Stimulated activated CD8-positive, alpha-beta memory T cell treated with anti-CD3 and anti-CD28 coated beads, Interleukin-15, amount 100 ng/mL, for 4 hours (primary cell): ENCODE measurements around the gene GRAMD1A.
A peak's percentile ranks its signal among the peaks of the same experiment; 100 is the strongest.
"Not testable (repeated sequence)": the region's sequence is repeated elsewhere in the genome, so short reads cannot be mapped to it uniquely, and the experiment has no call there.

Experiments
- DNase-seq, 2 donors: peaks; one replicate each; pipeline ENCODE4 v3.0.0-alpha.2; 2020; ENCODE audit warnings: low read depth in 2 of 2

GRAMD1A gene

DNA sequence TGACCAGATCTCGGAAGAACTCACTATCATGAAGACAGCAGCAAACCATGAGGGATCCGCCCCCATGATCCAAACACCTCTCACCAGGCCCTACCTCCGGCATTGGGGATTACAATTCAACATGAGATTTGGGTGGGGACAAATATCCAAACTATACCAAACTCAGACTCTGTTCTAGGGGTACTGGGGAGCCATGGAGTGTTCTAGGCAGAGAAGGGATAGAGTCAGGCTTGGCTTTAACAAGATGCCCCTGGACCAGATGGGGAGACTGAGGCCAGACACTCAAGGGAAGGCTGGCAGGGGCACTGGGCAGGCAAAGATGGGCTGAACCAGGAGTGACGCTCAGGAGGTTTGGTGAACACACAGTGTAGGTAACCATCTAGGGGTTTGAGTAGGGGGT is 18.3 kb downstream of the GRAMD1A start:
- no peak for DNase-seq

DNA sequence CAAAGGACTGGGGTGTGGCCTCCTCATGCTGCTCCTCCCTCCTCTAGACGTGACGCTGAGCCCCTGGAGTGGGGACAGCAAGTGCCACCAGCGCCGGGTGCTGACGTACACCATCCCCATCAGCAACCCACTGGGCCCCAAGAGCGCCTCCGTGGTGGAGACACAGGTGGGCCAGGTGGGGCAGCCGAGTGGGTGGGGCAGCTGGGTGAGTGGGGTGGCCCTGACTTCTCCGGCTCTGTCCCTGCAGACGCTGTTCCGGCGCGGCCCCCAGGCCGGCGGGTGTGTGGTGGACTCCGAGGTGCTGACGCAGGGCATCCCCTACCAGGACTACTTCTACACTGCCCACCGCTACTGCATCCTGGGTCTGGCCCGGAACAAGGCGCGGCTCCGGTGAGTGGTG is 19.0 kb downstream of the GRAMD1A start:
- DNase-seq: no peak

DNA sequence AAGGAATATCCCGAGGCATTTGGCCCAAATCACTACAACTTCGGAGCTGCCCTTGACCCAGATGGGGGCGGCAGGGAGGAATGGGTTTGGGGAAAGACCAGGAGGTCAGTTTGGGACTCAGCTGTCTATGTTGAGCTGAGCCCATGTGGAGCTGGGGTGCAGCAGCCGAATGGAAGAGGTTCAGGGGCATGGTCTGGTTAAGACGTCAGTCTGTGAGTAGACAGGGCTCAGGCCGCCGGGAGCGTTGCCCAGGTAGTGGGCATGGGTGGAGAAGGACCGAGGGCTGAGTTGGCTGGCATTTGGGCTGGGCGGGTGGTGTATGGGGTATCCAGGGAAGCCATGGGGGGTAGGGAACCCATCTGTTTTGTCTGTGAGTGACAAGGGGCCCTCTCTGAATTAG is 20.9 kb downstream of the GRAMD1A start:
- DNase-seq: no peak

DNA sequence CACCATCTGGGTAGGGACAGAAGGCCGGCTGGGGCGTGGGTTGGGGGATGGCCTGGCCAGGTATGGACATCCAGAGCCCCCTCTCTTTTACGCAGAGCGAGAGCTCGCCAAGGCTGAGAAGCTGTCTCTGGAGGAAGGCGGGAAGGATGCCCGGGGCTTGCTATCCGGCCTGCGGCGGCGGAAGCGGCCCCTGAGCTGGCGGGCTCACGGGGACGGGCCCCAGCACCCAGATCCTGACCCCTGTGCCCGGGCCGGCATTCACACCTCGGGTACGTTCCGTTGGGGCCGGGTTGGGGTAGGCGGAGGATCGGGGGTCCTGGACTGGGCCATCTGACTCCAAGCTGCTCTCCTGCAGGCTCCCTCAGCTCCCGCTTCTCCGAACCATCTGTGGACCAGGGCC is 21.5 kb downstream of the GRAMD1A start:
- no peak for DNase-seq

DNA sequence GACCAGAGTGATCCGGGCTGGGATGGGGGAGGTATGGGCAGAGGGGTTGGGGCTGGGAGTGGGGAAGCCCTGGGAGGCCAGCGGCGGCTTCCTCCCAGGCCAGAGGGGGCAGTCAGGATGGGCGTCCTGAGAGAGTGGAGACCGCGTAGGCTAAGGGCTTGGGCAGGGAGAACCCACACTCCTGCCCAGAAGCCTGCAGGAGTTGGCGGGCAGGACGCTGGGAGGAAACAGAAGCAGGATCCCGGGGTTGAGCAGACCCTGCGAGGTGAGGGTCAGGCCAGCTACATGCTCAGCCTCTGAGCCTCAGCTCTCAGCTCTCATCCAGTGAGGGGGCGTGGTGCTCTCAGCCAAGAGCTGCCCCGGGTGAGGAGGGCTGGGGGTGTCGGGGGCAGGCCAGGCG is 22.3 kb downstream of the GRAMD1A start:
- no peak for DNase-seq

DNA sequence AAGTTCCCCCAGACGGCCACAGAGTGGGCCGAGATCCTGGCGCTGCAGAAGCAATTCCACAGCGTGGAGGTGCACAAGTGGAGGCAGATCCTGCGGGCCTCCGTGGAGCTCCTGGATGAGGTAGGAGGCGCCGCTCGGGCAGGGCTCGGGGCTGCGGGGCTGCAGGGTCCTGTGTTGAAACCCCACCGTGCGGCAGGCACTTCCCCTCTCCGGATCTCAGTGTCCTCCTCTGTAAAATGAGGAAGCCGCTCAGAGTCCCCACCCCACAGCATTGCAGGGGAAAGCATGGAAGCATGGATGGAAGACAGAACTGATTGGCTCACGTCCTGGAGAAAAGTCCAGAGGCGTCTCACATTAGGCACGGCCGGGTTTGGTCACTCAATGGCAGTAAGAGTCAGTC is 23.3 kb downstream of the GRAMD1A start:
- DNase-seq: no peak

DNA sequence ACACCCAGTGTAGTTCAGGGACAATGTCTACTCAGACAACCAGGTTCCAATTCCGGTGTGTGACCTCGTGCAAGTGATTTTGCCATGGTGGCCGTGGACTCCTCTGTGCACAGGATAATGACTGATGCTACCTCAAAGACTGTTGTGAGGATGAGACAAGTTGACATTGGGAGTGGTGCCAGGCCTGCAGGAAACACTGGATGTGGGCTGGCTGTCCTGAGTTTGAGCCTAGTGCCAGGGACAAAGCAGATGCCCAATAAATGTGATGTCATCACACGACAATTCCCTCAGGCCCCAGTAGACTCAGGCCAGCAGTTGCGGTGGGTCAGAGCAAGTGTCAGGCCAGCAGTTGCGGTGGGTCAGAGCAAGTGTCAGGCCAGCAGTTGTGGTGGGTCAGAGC is 24.0 kb downstream of the GRAMD1A start:
- DNase-seq: no peak

DNA sequence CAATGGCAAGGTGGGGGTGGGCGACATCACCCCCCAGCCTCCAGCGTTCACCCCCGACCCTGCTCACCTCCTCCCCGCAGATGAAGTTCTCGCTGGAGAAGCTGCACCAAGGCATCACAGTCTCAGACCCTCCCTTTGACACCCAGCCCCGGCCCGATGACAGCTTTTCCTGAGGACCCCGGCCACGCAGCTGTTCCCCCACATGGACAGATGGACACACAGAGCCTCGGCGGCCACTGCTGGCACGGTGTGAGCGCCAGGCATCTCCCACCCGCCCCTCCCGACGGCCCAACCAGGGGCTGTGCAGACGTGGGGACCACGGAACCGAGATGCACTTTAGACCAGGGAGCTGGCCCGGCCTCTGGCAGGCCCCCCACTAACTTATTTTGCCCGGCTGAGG is 25.8 kb downstream of the GRAMD1A start:
- DNase-seq: no peak

DNA sequence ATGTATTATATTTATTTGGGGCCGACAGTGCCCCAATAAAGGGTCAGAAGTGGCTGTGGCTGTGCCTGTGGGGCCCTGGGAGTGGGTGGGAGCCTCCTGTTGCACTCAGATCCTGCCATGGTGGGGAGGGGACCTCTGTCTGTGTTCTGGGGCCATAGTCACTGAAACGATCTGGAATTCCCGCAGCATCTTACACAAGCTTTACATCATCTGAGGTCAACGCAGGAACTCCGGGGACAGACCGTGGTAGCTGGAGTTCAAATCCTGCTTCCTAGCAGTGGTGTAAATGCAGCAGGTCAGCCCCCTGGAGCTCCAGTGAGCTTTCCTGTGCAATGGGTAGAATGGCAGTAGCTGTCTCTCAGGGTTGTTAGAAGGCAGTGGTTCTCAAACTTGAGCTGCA is 26.3 kb downstream of the GRAMD1A start:
- DNase-seq: no peak

DNA sequence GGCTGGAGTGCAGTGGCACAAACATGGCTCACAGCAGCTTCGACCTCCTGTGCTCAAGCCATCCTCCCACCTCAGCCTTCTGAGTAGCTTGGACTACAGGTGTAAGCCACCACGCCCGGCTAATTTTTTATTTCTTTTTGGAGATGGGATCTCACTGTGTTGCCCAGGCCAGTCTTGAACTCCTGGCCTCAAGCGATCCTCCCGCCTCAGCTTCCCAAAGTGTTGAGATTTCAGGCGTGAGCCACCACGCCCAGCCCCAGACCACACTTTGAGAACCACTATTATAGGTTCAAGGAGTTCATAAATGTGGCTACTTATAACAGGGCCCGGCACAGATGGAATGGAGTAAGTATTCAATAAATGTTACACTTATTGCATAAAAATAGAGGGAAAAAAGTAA is 26.9 kb downstream of the GRAMD1A start:
- no peak for DNase-seq

DNA sequence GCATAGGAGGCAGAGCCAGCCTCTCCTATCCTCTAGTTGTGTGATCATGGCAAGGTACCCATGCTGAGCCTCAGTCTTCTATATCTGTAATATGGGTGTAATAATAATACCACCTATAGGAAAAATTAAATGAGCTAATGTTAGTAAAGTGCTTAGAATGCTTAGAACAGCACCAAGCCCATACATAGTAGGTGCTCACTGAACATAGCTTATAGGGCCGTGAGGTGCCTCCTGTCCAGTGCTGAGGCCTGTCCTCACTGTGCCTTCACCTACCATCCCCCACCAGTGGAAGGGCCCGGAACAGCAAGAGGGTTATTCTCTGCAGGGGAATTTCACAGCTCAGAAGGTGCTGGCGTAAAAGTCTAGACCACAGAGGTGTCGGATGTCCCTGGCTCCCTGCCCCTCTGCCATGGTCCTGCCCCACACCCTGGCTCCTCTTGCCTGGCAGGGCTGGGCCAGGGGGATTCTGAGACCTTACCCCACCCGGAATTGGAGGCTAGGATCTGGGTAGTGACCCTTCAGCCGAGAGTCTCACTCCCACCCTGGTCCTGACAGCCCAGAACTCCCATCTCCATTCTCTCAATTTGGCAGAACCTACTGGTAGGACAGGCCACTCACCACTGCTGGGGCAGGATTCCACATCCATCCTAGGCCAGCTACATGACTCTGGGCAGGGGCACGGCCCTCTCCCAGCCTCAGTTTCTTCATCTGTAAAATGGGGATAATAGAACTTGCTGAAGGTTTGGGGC is 27.9 kb downstream of the GRAMD1A start:
- DNase-seq: no peak

DNA sequence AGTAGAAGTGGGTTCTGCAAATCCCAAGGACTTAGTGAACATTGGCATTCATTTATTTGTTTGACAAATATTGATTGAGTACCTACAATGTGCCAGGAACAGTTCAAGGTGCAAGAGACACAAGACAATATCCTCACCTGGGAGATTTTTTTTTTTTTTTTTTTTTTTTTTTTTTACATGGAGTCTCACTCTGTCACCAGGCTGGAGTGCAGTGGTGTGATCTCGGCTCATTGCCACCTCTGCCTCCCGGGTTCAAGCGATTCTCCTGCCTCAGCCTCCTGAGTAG is 28.4 kb downstream of the GRAMD1A start:
- not testable (repeated sequence) for DNase-seq

DNA sequence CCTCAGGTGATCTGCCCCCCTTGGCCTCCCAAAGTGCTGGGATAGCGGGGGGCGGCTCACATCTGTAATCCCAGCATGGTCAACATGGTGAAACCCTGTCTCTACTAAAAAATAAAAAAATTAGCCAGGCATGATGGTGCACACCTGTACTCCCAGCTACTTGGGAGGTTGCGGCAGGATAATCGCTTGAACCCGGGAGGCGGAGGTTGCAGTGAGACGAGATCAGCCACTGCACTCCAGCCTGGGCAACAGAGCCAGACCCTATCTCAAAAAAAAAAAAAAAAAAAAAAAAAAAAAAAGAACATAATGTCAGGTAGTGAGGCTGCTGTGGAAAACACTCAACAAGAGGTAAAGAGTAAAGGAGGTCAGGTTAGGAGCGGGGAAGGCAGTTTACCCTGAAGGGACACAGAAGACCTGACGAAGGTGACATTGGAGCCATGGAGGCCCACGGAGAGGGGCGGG is 29.2 kb downstream of the GRAMD1A start:
- not testable (repeated sequence) for DNase-seq

DNA sequence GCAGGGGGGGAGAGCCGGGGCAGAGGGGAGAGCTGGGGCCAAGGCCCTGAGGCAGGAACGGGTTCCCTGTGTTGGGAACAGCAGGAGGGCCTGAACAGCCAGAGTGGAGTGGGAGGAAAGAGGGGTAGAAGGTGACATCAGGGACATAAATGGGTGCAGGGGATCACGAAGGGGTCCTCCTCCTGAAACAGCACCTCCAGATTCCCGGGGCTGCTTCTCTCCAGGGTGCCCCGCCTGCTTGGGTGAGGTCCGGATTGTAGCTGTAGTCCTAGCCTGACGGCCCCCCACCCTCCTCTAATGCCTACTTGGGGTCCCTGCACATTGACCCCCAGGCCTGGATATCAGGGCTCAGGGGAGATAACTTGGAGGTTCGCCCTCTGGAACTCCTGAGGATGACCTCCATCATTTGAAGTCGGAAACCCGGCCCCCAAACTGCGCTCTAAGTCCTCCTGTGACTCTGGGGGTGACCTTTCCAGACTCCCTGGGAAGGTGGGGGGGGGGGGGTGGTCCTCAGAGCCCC is 29.7 kb downstream of the GRAMD1A start:
- no peak for DNase-seq

DNA sequence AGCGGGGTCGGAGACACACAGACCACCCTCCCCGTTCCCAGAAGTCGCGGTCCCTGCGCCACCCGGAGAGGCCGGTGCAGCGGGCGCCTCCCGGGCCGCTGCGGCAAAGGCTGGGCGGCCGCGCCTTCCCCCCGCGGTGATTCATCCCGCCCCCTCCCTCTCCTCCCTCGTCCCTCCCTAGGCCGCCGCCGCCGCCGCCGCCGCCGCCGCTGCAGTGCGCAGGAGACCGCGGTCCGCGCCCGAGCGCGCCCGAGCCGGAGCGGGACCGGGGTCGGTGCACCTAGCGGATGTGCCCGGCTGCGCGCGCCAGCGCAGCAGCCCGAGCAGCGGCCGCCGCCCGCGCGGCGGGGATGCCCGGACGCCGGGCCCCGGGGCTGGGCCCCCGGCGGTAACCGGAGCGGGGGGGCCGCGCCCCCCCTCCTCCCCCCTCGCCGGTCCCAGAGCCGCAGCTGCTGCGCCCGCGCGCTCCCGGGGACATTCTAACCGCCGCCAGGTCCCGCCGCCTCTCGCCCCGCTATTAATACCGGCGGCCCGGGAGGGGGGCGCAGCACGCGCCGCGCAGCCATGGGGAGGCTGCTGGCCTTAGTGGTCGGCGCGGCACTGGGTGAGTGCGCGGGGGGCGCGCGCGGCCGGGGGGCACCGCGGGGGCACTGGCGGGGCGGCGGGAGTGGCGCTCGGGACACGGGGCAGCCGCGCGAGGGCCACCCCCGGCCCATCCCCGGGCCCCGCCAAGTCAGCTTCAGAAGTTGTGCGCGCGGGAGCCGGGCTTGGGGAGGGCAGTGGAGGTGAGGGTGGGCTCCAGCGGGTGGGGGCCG is 30.3 kb downstream of the GRAMD1A start, which contains the start of gene SCN1B:
SCN1B (plus strand) TSS at position 214 of the 815 bp plus-strand sequence; CDS start at position 565, 351 bp downstream.
- peak; percentile 38 to 49 for DNase-seq

DNA sequence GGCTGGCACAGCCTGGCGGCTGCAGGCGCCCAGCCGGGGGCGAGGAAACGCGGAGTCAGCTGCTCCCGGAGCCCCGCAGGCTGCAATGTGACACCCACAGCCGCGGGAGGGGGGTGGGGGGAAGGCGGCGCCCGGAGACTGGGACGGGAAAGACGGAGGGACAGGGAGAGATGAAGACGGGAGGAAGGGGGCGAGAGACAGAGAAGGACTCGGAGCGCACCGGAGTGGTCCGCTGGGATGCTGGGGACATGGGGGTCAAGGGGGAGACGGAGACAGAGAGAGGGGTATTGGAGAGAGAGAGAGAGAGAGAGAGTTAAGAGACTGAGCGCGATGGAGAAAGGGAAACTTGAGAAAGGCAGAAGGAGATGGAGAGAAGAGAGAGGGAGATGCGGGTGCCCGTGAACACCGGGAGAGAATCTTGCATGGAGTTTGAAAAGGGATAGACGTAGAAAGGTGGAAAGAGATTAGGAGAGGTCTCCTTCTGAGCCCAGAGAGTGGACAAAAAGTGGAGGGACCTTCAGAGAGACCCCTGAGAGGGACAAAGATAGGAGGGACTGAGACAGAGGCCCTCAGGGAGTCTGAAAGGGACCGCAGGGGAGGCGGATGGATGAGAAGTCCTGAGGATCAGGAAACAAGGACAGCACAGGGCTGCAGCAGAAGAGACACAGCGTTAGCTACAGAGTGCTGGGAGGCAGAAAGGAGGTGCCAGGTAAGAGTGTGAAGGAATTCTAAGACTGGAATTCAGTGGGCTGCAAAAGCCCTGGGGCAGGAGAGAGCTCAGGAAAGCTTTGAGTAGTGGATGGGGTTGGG is 31.2 kb downstream of the GRAMD1A start:
- no peak for DNase-seq

DNA sequence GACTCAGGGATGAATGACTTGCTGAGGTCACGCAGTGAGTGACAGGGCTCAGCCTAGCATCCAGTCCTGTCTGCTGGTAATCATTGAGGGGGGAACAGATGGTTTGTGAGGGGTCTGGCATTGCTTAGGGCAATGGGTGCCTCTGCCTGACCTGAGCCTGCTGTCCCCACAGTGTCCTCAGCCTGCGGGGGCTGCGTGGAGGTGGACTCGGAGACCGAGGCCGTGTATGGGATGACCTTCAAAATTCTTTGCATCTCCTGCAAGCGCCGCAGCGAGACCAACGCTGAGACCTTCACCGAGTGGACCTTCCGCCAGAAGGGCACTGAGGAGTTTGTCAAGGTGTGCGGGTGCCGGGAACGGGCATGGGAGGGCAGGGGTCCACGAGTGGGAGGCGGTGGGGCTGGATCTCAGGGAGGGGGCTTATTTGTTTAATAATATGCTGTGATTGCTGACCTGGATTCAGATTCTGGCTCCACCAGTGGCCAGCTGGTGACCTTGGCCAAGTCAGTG is 32.3 kb downstream of the GRAMD1A start:
- DNase-seq: no peak

DNA sequence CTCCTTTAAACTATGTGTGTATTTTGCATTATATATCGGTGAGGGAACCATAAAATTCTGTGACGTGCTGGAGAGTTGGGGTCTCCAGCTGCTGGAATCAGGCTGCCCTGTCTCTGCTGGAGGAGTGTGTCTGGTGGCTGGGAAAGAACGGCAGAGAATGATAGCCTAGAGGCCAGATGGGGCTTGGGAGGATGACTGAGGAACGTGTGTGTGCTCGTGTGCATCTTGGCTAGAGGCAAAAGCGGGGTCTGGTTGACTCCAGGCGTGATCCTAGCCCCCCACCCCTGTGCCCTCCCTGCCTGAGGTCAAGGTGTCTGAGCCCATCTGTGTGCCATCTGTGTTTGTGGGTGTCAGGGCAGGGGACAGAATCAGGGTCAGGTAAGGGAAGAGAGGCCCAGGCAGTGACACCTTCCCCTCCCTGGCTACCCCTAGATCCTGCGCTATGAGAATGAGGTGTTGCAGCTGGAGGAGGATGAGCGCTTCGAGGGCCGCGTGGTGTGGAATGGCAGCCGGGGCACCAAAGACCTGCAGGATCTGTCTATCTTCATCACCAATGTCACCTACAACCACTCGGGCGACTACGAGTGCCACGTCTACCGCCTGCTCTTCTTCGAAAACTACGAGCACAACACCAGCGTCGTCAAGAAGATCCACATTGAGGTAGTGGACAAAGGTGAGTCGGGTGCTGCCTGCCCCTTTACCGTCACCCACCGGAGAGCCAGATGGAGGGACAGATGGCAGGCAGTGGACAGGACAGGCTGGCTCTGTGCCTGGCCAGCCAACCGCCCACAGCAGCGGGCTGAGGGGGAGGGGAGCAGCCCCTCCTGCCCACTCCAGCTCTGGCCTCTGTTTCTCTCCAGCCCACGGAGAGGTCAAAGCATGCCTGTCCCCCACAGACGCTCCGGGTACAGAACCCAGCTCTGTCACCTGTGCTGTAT is 33.2 kb downstream of the GRAMD1A start:
- DNase-seq: no peak

DNA sequence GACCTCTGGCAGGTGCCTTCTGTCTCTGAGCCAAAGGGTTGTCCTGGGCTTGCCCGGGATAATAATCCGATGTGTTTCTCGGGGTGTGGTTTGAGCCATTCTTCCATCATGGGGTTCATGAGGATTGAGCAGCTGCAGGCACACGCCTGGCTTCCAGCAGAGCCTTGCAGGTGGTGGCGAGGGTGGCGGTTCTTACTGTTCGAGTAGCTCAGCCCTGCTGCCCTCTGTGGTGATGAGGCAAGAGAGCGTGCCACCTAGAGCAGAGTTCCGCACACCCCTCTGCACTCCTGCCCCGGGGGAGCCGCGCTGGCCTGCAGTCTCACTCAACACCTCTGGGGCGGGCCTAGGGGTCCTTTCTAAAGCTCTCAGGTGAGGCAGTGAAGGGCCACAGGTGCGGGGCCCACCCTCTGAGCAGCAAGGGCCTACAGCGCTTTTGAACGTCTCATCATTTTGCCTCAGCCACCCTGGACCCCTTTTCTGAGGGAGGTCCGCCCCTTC is 33.9 kb downstream of the GRAMD1A start:
- no peak for DNase-seq

DNA sequence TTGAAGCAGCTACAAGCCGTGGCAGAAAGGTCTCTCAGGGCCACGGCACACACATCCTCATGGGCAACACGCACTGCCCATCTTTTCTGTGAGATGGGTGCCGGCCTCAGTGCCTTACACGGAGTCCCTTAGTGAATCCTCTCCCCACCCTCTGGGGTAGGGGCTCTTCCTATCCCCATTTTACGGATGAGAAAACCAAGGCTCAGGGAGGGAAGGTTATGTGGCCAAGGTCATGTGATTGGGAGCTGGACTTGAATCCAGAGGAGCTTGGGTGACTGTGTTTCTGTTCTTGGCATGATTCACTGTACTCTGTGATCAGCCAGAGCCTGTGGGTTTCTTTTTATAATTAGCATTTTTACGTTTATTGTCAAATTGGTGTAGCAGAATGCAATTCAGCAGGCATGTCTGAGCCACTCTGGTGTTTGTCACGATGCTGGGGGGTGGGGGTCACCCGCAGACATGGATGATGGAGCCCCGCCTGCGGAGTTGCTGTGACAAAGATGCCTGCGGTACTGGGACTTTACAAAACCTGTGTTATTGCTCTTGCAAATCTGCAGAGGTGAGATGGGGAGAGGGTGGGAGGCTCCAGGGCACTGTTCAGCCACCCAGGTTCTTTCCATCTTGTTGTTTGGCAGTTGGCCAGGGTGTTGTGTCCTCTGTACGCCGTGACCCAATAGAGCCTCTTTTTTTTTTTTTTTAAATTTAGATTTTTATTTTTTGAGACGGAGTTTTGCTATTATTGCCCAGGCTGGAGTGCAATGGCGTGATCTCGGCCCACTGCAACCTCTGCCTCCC is 34.7 kb downstream of the GRAMD1A start:
- DNase-seq: no peak
